GM12873 (cell line): Measurements from ENCODE around the gene SYAP1.

Experiments
- TF ChIP-seq, protein P1 (sequence below): IDR thresholded peaks from 2 replicates; pipeline ENCODE4 v1.5.1; 2012; ENCODE audit warnings: low read depth, mild to moderate bottlenecking, moderate library complexity, low read length, control low read depth; ENCODE audit not compliant: insufficient read depth; ENCODE audit errors: missing control alignments

Gene SYAP1

DNA sequence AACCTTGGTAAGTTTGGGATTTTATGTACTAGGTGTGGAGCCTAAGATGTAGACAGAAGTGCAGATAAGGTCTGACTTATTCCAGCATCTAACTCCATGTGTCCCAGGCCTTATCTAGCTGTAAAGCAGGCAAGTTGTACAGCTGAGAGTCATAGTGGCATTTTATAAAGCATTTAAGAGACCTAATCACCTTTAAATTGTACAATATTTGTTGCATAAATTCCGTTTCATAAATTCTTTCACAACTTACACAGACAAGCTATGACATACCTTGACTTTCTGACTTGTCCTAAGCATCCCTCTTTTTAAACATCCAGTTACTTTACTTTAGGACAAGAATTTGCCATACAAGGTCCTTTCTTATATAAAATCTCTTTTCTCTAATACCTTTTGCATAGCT is 11.0 kb downstream of the SYAP1 start:
- TF ChIP-seq, protein P1, sequence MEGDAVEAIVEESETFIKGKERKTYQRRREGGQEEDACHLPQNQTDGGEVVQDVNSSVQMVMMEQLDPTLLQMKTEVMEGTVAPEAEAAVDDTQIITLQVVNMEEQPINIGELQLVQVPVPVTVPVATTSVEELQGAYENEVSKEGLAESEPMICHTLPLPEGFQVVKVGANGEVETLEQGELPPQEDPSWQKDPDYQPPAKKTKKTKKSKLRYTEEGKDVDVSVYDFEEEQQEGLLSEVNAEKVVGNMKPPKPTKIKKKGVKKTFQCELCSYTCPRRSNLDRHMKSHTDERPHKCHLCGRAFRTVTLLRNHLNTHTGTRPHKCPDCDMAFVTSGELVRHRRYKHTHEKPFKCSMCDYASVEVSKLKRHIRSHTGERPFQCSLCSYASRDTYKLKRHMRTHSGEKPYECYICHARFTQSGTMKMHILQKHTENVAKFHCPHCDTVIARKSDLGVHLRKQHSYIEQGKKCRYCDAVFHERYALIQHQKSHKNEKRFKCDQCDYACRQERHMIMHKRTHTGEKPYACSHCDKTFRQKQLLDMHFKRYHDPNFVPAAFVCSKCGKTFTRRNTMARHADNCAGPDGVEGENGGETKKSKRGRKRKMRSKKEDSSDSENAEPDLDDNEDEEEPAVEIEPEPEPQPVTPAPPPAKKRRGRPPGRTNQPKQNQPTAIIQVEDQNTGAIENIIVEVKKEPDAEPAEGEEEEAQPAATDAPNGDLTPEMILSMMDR, result no peak

- TF ChIP-seq, protein P1, result no peak
Observed at GRCh38 chrX:16733013-16733412, 13.6 kb downstream of the SYAP1 start.

GRCh38 chrX:16737024-16737423 is 17.6 kb downstream of the SYAP1 start:
- TF ChIP-seq, protein P1, result no peak

- TF ChIP-seq, protein P1, result no peak
Observed at GRCh38 chrX:16739574-16739973, 20.2 kb downstream of the SYAP1 start.

DNA sequence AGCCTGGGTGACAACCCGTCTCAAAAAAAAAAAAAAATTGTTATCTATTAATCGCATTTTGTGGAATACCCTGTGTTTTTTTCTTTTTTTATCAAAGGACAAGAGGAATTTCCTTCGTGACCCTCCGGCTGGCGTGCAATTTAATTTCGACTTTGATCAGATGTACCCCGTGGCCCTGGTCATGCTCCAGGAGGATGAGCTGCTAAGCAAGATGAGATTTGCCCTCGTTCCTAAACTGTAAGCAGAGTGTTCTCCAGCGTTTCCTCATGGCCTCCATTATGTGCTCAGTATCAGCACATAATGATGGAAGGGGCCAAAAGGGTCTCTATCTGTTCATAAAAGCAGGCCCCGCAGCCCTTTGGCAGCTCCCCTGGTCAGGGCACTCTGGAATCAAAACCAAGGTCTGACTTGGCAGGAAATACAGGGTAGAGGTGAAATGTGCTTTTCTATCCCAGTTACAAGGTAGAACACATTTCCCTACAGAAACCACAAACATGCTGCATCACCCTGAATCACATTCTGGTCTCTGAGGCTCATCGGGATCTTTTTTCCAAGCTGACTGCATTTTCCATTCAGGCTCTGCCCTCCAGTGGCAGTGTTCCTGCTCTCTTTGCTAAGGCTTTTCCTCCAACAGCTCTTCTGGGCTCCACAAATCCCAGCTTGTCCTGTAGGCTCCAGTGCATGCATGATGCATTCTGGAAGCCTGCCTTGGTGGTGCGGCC is 24.4 kb downstream of the SYAP1 start:
- TF ChIP-seq, protein P1, result no peak

- TF ChIP-seq, protein P1, result no peak
Observed at GRCh38 chrX:16745102-16745501, 25.7 kb downstream of the SYAP1 start.

DNA sequence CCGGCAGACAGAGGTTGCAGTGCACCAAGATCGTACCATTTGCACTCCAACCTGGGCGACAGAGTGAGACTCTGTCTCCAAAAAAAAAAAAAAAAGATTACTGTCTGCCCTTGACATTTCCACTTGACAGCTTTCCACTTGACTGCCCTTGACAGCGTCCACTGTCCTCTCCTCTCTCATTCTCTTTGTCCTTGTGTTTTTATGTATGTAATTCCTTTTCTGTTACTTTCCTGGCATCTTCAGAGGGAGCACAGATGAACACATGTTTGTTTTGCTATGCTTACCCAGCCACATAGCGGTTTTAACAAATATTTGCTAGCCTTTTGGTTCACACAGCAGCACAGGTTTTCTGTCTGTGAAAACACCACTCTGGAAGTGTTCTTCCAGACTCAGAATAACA is 26.2 kb downstream of the SYAP1 start:
- TF ChIP-seq, protein P1, result no peak
